Measurements from ENCODE around the gene ARPC1A. TPM values are rescaled to one million over a fixed set of nuclear protein-coding genes. Genes with fewer than 3 reads are reported as not detected.
"Not testable (repeated sequence)": the region's sequence is repeated elsewhere in the genome, so short reads cannot be mapped to it uniquely, and the experiment has no call there.

ARPC1A gene
- total RNA-seq (162 and 226 TPM in 2 replicates), polyA plus RNA-seq (184 and 279 TPM in 2 replicates), polyA minus RNA-seq (ENCODE audit: low replicate concordance) (268 and 362 TPM in 2 replicates)
- polyA plus RNA-seq (2012): 215 and 312 TPM in 2 replicates

DNA sequence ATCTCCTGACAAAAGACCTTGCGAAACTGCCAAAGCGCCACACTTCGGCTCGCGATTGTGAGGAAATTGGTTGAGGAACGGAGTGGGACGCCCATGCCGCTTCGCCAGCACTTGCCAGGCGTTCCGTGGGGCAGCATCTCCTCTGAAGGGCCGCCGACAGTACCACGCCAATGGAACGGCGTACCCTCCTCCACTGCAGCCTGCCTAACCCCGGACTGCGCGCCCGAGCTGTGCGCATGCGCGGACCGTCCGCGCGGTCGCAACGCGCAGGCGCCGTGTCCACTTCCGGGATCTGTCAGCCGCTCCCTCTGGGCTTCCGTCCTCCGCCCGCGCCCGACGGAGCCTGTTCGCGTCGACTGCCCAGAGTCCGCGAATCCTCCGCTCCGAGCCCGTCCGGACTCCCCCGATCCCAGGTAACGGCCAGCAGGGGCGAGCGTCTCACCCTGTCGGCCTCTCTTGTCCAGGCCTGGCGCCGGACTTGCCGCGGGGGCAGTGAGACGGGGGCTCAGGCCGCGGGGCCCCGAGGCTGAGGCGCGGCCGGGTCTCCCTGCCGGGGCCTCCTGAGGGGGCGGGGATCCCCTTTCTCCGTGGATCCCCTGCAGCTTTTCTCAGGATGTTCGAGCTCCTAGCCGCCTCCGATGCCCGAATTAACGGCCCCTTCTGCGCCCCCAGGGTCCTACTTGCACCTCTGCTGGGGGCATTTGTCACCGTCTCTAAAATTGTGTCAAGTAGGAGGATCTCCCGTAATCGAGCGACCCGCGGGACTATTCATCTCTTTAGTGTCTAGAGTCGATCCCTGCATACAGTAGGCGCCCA, at the start of gene ARPC1A:
ARPC1A (plus strand) TSS at position 307 of the 816 bp plus-strand sequence. CDS start 7,456 bp downstream, outside the sequence.
- peak within 1 kb of the TSS; percentile 90 for H3K9ac ChIP-seq (ENCODE audit: insufficient read depth, low read length)
- DNase-seq (ENCODE audit: low read depth in 2 of 2): peak; percentile 89 to 92
- no peaks in the 10 kb centered on the region for H3K36me3 ChIP-seq (ENCODE audit: control insufficient read depth, insufficient read depth, low read length)
- peak within 1 kb of the TSS; percentile 75 for H2AFZ ChIP-seq (ENCODE audit: low read length)
- peak within 1 kb of the TSS; percentile 82 for H3K27ac ChIP-seq (ENCODE audit: insufficient read depth, low read length)
- peaks cover 47% of the 10 kb centered on the region for H3K79me2 ChIP-seq (ENCODE audit: control insufficient read depth, insufficient read depth, low read length)
- H3K27me3 ChIP-seq (ENCODE audit: control insufficient read depth, insufficient read depth, low read length): no peaks in the 10 kb centered on the region
- peaks cover 6% of the 10 kb centered on the region for H3K4me1 ChIP-seq (ENCODE audit: control insufficient read depth, extremely low read depth, insufficient read depth, low read length)
- TF ChIP-seq, protein P1, sequence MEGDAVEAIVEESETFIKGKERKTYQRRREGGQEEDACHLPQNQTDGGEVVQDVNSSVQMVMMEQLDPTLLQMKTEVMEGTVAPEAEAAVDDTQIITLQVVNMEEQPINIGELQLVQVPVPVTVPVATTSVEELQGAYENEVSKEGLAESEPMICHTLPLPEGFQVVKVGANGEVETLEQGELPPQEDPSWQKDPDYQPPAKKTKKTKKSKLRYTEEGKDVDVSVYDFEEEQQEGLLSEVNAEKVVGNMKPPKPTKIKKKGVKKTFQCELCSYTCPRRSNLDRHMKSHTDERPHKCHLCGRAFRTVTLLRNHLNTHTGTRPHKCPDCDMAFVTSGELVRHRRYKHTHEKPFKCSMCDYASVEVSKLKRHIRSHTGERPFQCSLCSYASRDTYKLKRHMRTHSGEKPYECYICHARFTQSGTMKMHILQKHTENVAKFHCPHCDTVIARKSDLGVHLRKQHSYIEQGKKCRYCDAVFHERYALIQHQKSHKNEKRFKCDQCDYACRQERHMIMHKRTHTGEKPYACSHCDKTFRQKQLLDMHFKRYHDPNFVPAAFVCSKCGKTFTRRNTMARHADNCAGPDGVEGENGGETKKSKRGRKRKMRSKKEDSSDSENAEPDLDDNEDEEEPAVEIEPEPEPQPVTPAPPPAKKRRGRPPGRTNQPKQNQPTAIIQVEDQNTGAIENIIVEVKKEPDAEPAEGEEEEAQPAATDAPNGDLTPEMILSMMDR (conservative IDR thresholded peaks at IDR 0.05 in 1 of 2, IDR thresholded peaks at IDR 0.05 in 1 of 2; ENCODE audit: low read depth in 1 of 2, low read length in 2 of 2): no peak
- no peak for TF ChIP-seq EZH2 (IDR thresholded peaks at IDR 0.05; ENCODE audit: low read length, missing control alignments)
- H3K4me3 ChIP-seq (replicated peaks in 1 of 4; ENCODE audit: control extremely low read depth in 1 of 4, insufficient read depth in 1 of 4, low read depth in 3 of 4, low read length in 4 of 4): peak within 1 kb of the TSS; percentile 72 to 96 (median 82)
- H3K4me2 ChIP-seq (ENCODE audit: extremely low read depth, insufficient read depth, low read length): peak within 1 kb of the TSS; percentile 91
- no peaks in the 10 kb centered on the region for H3K9me3 ChIP-seq (ENCODE audit: control insufficient read depth, insufficient read depth, low read depth, low read length)
- H4K20me1 ChIP-seq (ENCODE audit: control insufficient read depth, extremely low read depth, insufficient read depth, low read length): no peaks in the 10 kb centered on the region

DNA sequence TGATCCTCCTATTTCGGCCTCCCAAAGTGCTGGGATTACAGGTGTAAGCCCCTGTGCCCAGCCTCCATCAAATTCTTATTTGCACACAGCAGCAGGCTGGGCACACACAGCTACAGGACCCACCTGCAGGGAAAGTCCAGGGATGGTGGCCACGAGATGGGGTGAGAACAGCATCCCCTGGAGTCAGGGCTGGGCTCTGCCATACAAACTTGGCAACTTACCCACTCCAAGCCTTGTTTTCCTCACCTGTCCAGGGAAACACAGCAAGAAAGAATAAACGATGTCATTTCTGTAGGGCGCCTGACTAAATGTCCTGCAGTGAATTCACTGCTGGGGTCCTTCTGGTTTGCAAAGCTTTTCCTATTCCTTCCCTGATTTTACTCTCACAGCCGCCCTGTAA, 47.5 kb upstream of the ARPC1A start:
- TF ChIP-seq, protein P1 (conservative IDR thresholded peaks at IDR 0.05 in 1 of 2, IDR thresholded peaks at IDR 0.05 in 1 of 2; ENCODE audit: low read depth in 1 of 2, low read length in 2 of 2): no peak
- TF ChIP-seq EZH2 (IDR thresholded peaks at IDR 0.05; ENCODE audit: low read length, missing control alignments): no peak
- no peak overlapping the region for H2AFZ ChIP-seq (ENCODE audit: low read length)
- DNase-seq (ENCODE audit: low read depth in 2 of 2): no peak
- no peak overlapping the region for H3K4me3 ChIP-seq (replicated peaks in 1 of 4; ENCODE audit: control extremely low read depth in 1 of 4, insufficient read depth in 1 of 4, low read depth in 3 of 4, low read length in 4 of 4)
- no peak overlapping the region for H3K4me2 ChIP-seq (ENCODE audit: extremely low read depth, insufficient read depth, low read length)
- H3K9me3 ChIP-seq (ENCODE audit: control insufficient read depth, insufficient read depth, low read depth, low read length): no peaks in the 10 kb centered on the region
- no peak overlapping the region for H3K9ac ChIP-seq (ENCODE audit: insufficient read depth, low read length)
- H4K20me1 ChIP-seq (ENCODE audit: control insufficient read depth, extremely low read depth, insufficient read depth, low read length): no peaks in the 10 kb centered on the region
- H3K27me3 ChIP-seq (ENCODE audit: control insufficient read depth, insufficient read depth, low read length): no peaks in the 10 kb centered on the region
- H3K27ac ChIP-seq (ENCODE audit: insufficient read depth, low read length): no peak overlapping the region
- H3K36me3 ChIP-seq (ENCODE audit: control insufficient read depth, insufficient read depth, low read length): no peaks in the 10 kb centered on the region
- peaks cover 5% of the 10 kb centered on the region for H3K4me1 ChIP-seq (ENCODE audit: control insufficient read depth, extremely low read depth, insufficient read depth, low read length)
- H3K79me2 ChIP-seq (ENCODE audit: control insufficient read depth, insufficient read depth, low read length): no peaks in the 10 kb centered on the region

DNA sequence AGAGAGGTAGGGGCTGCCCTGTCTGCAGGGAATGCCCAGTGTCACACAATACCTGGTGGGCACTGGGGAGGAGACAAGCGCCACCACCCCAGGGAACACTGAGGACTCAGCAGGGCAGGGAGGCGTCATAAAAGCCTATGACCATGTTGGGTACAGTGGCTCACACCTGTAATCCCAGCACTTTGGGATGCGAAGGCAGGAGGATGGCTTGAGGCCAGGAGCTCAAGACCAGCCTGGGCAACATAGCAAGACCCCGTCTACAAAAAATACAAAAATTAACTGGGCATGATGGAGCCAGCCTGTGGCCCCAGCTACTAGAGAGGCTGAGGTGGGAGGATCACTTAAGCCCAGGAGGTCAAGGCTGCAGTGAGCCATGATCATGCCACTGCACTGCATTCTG, 41.5 kb upstream of the ARPC1A start:
- H3K27ac ChIP-seq (ENCODE audit: insufficient read depth, low read length); DNase-seq (ENCODE audit: low read depth in 2 of 2); H3K9ac ChIP-seq (ENCODE audit: insufficient read depth, low read length); H3K9me3 ChIP-seq (ENCODE audit: control insufficient read depth, insufficient read depth, low read depth, low read length); H3K4me1 ChIP-seq (ENCODE audit: control insufficient read depth, extremely low read depth, insufficient read depth, low read length); H3K4me3 ChIP-seq (replicated peaks in 1 of 4; ENCODE audit: control extremely low read depth in 1 of 4, insufficient read depth in 1 of 4, low read depth in 3 of 4, low read length in 4 of 4); H2AFZ ChIP-seq (ENCODE audit: low read length); H3K4me2 ChIP-seq (ENCODE audit: extremely low read depth, insufficient read depth, low read length); H3K27me3 ChIP-seq (ENCODE audit: control insufficient read depth, insufficient read depth, low read length); H3K79me2 ChIP-seq (ENCODE audit: control insufficient read depth, insufficient read depth, low read length); H3K36me3 ChIP-seq (ENCODE audit: control insufficient read depth, insufficient read depth, low read length); H4K20me1 ChIP-seq (ENCODE audit: control insufficient read depth, extremely low read depth, insufficient read depth, low read length): not testable (repeated sequence)

All from fibroblast of lung (primary cell).